SK-N-SH treated with all-trans-retinoic acid at 6 μM for 48 hours (cell line): ENCODE data around the gene HELQ.

ENCODE experiments used
- CSDC2 ChIP-seq: fragments of 250-450 bp; sonication (Bioruptor Pico); IDR thresholded peaks from 2 replicates; pipeline ENCODE4 v1.5.0; 2020; ENCODE audit warnings: mild to moderate bottlenecking, moderate library complexity
- ESRRG ChIP-seq: fragments of 250-450 bp; sonication (Bioruptor Pico); IDR thresholded peaks from 2 replicates; pipeline ENCODE4 v1.6.1; 2021; ENCODE audit warnings: mild to moderate bottlenecking
- GLIS3 ChIP-seq: fragments of 250-450 bp; sonication (Bioruptor Pico); IDR thresholded peaks from 2 replicates; pipeline ENCODE4 v1.5.0; 2020; ENCODE audit warnings: mild to moderate bottlenecking, moderate library complexity
- PATZ1 ChIP-seq: fragments of 250-450 bp; sonication (Bioruptor Pico); IDR thresholded peaks from 2 replicates; pipeline ENCODE4 v1.8.0; 2020; ENCODE audit warnings: mild to moderate bottlenecking, moderate library complexity, borderline replicate concordance
- TF ChIP-seq, protein P1 (sequence below): fragments of 250-450 bp; sonication (Bioruptor Pico); IDR thresholded peaks from 2 replicates; pipeline ENCODE4 v1.5.1; 2020; ENCODE audit warnings: low read depth, mild to moderate bottlenecking, moderate library complexity

DNA sequence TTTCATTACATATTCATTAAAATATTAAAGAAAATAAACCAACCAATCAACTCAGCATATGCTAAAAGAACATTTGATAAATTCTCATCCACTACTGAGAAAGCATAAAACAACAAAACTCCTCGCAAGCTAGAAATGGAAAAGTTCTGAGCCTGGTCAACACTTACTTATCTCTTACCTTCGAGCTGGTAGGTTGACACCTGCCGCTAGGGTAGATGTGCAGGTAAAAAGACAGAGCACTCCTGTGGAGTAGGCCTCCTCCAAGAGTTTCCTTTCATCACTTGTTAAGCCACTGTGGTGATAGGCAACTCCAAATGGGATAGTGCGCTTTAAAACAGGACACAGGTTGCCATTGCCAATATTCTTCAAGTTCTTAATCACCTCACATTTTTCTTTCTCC, 18.9 kb downstream of the HELQ start:
- TF ChIP-seq PATZ1 (CRISPR knock-in tag) (no peak), CSDC2 (CRISPR knock-in tag) (no peak), GLIS3 (CRISPR knock-in tag) (no peak), ESRRG (CRISPR knock-in tag) (no peak)
- TF ChIP-seq, protein P1, sequence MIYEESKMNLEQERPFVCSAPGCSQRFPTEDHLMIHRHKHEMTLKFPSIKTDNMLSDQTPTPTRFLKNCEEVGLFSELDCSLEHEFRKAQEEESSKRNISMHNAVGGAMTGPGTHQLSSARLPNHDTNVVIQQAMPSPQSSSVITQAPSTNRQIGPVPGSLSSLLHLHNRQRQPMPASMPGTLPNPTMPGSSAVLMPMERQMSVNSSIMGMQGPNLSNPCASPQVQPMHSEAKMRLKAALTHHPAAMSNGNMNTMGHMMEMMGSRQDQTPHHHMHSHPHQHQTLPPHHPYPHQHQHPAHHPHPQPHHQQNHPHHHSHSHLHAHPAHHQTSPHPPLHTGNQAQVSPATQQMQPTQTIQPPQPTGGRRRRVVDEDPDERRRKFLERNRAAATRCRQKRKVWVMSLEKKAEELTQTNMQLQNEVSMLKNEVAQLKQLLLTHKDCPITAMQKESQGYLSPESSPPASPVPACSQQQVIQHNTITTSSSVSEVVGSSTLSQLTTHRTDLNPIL (CRISPR knock-in tag) = no peak
